CD14-positive monocyte (primary cell): ENCODE results near the gene SLC9A4. TPM values are rescaled to one million over a fixed set of nuclear protein-coding genes. Genes with fewer than 3 reads are reported as not detected.
A peak's percentile ranks its signal among the peaks of the same experiment; 100 is the strongest.

Source experiments
- DNase-seq, 3 donors: peaks; one replicate each; pipeline ENCODE4 v3.0.0-alpha.2; 2011 to 2022
- H2AFZ ChIP-seq: 2 replicates; pipeline ENCODE4 v1.6.0; 2012; ENCODE audit warnings: mild to moderate bottlenecking, low read depth, low read length, inconsistent platforms; ENCODE audit not compliant: insufficient read depth, poor library complexity, severe bottlenecking
- H3K27ac ChIP-seq, 2 donors: 1 replicate in 1 of 2; 2 replicates in 1 of 2; pipeline ENCODE4 v1.5.1; 2012 to 2013; ENCODE audit warnings: low read length in 2 of 2, control low read depth in 1 of 2, inconsistent platforms in 1 of 2, low read depth in 1 of 2, mild to moderate bottlenecking in 1 of 2
- H3K27me3 ChIP-seq, 2 donors: one replicate each; pipeline versions ENCODE4 v1.6.0 to v1.6.1; 2011 to 2013; ENCODE audit warnings: low read length in 2 of 2; ENCODE audit not compliant: control insufficient read depth in 2 of 2, insufficient read depth in 2 of 2
- H3K36me3 ChIP-seq, 2 donors: replicated peaks in 1 of 2; 1 replicate in 1 of 2; 2 replicates in 1 of 2; pipeline versions ENCODE4 v1.5.1 to v1.6.1; 2012 to 2013; ENCODE audit warnings: low read length in 2 of 2, control low read depth in 1 of 2, inconsistent platforms in 1 of 2, mild to moderate bottlenecking in 1 of 2; ENCODE audit not compliant: insufficient read depth in 2 of 2, control insufficient read depth in 1 of 2
- H3K4me1 ChIP-seq, 2 donors: 1 replicate in 1 of 2; 2 replicates in 1 of 2; pipeline versions ENCODE4 v1.5.1 to v1.6.1; 2012 to 2013; ENCODE audit warnings: low read length in 2 of 2, control low read depth in 1 of 2, inconsistent platforms in 1 of 2, mild to moderate bottlenecking in 1 of 2, moderate library complexity in 1 of 2; ENCODE audit not compliant: insufficient read depth in 2 of 2, control insufficient read depth in 1 of 2
- H3K4me2 ChIP-seq: replicated peaks from 2 replicates; pipeline ENCODE3; 2012; ENCODE audit warnings: low read length, moderate library complexity, mild to moderate bottlenecking; ENCODE audit not compliant: poor library complexity, severe bottlenecking; ENCODE audit errors: extremely low read depth
- H3K4me3 ChIP-seq, 3 experiments: fragments of 200-600 bp in 1 of 3; sonication (generic) in 1 of 3; replicated peaks in 1 of 3; 1 replicate in 2 of 3; 2 replicates in 1 of 3; pipeline ENCODE4 v1.5.1; 2011 to 2013; ENCODE audit warnings: low read length in 3 of 3, mild to moderate bottlenecking in 3 of 3, control low read depth in 2 of 3, low read depth in 2 of 3, inconsistent platforms in 1 of 3, moderate library complexity in 1 of 3
- H3K79me2 ChIP-seq: 2 replicates; pipeline ENCODE4 v1.6.0; 2012; ENCODE audit warnings: mild to moderate bottlenecking, control low read depth, inconsistent platforms, low read length, moderate library complexity; ENCODE audit not compliant: insufficient read depth
- H3K9ac ChIP-seq: 2 replicates; pipeline ENCODE4 v1.6.0; 2017; ENCODE audit warnings: low read length, mild to moderate bottlenecking; ENCODE audit not compliant: insufficient read depth, poor library complexity, severe bottlenecking
- H3K9me3 ChIP-seq, 2 donors: replicated peaks in 1 of 2; 1 replicate in 1 of 2; 2 replicates in 1 of 2; pipeline versions ENCODE4 v1.5.1 to v1.6.1; 2012 to 2013; ENCODE audit warnings: low read length in 2 of 2, control low read depth in 1 of 2; ENCODE audit not compliant: control insufficient read depth in 1 of 2, insufficient read depth in 1 of 2
- H4K20me1 ChIP-seq: 2 replicates; pipeline ENCODE4 v1.6.0; 2012; ENCODE audit warnings: mild to moderate bottlenecking, low read length, control low read depth, moderate library complexity; ENCODE audit not compliant: insufficient read depth
- H3K27ac Mint-ChIP-seq, 7 donors: one replicate each; pipeline ENCODE4 v1.8.0; 2020; ENCODE audit warnings: mild to moderate bottlenecking in 7 of 7, mixed read lengths in 7 of 7, moderate library complexity in 6 of 7, inconsistent platforms in 2 of 7
- H3K27me3 Mint-ChIP-seq, 3 donors: one replicate each; pipeline ENCODE4 v1.8.0; 2021 to 2022; ENCODE audit warnings: low read depth in 3 of 3, mild to moderate bottlenecking in 3 of 3, mixed read lengths in 3 of 3, moderate library complexity in 3 of 3, inconsistent platforms in 1 of 3
- H3K36me3 Mint-ChIP-seq, 2 donors: one replicate each; pipeline ENCODE4 v1.8.0; 2020; ENCODE audit warnings: mixed read lengths in 2 of 2, inconsistent platforms in 1 of 2, mild to moderate bottlenecking in 1 of 2
- H3K4me1 Mint-ChIP-seq: one replicate; pipeline ENCODE4 v1.8.0; 2020; ENCODE audit warnings: mild to moderate bottlenecking, mixed read lengths
- H3K4me3 Mint-ChIP-seq, 2 donors: one replicate each; pipeline ENCODE4 v1.8.0; 2020; ENCODE audit warnings: mild to moderate bottlenecking in 2 of 2, mixed read lengths in 2 of 2, moderate library complexity in 1 of 2
- H3K9me3 Mint-ChIP-seq, 7 donors: one replicate each; pipeline ENCODE4 v1.8.0; 2020 to 2022; ENCODE audit warnings: mixed read lengths in 7 of 7, mild to moderate bottlenecking in 6 of 7, moderate library complexity in 6 of 7, inconsistent platforms in 2 of 7
- WGBS: methylation state at CpG from one replicate; pipeline ENCODE4 v1.1.5; 2013; ENCODE audit warnings: missing lambda C conversion rate; ENCODE audit not compliant: insufficient coverage; 5-methylcytosine and 5-hydroxymethylcytosine counted together
- intact Hi-C, 2 donors: fragments of 100-400 bp; cut with micrococcal nuclease; formaldehyde crosslinking; loops; one replicate each; pipeline versions ENCODE4 v1.15.0 to v1.15.1; 2023
- polyA plus RNA-seq, 3 donors: library from polyadenylated mRNA; depleted of rRNA in 1 of 3; unstranded in 2 of 3; stranded (reverse) in 1 of 3; fragments of 300-500 nt in 2 of 3; fragments of >200 nt in 1 of 3; fragmentation: Illumina TruSeq in 2 of 3; gene quantifications; 1 replicate in 2 of 3; 2 replicates in 1 of 3; pipeline ENCODE4 v1.2.3, GENCODE V29; 2012 to 2021
- TF ChIP-seq, protein P1 (sequence below): fragments of 200-600 bp; IDR thresholded peaks from one replicate; pipeline ENCODE4 v1.8.0; 2022; ENCODE audit warnings: antibody characterized with exemption, mild to moderate bottlenecking

SLC9A4 gene
- polyA plus RNA-seq, 3 donors, result not detected

DNA sequence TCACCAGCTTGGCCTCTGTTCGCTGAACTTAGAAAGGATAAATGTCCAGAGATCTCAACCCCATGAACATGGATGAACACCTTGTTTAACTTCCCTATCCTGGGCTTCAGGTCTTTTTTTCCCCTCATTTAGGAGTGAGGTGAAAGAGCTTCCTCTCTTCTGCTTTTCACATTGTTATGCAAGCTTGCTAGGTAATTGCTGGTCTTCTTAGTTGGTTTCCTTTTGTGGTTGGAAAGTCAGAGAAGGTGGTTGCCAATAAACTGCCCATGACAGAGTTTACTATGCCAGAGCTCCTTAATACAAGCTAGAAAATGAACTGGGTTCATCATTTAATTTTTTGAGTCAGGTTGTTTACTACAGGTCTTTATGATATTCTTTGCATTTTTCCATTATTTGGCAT lies 16.6 kb downstream of the SLC9A4 start:
- WGBS, result no CpG with 5 or more reads among the region's 1 CpG
- no peak for DNase-seq
- TF ChIP-seq, protein P1, sequence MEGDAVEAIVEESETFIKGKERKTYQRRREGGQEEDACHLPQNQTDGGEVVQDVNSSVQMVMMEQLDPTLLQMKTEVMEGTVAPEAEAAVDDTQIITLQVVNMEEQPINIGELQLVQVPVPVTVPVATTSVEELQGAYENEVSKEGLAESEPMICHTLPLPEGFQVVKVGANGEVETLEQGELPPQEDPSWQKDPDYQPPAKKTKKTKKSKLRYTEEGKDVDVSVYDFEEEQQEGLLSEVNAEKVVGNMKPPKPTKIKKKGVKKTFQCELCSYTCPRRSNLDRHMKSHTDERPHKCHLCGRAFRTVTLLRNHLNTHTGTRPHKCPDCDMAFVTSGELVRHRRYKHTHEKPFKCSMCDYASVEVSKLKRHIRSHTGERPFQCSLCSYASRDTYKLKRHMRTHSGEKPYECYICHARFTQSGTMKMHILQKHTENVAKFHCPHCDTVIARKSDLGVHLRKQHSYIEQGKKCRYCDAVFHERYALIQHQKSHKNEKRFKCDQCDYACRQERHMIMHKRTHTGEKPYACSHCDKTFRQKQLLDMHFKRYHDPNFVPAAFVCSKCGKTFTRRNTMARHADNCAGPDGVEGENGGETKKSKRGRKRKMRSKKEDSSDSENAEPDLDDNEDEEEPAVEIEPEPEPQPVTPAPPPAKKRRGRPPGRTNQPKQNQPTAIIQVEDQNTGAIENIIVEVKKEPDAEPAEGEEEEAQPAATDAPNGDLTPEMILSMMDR, result no peak
- peaks cover 0 to 4% of the 10 kb centered on the region in 2 donors for H3K27me3 ChIP-seq
- no peak overlapping the region for H3K4me3 Mint-ChIP-seq
- H3K4me2 ChIP-seq, result no peak overlapping the region
- H3K27ac ChIP-seq, result no peak overlapping the region
- H3K9me3 Mint-ChIP-seq, result peaks cover 2 to 21% (median 14%) of the 10 kb centered on the region in 7 donors
- peaks cover 9% of the 10 kb centered on the region for H3K4me1 Mint-ChIP-seq
- intact Hi-C loops, result no loop called here
- H4K20me1 ChIP-seq, result no peaks in the 10 kb centered on the region
- H3K36me3 ChIP-seq, result no peaks in the 10 kb centered on the region
- no peak overlapping the region for H2AFZ ChIP-seq
- no peaks in the 10 kb centered on the region for H3K4me1 ChIP-seq
- H3K36me3 Mint-ChIP-seq, result no peaks in the 10 kb centered on the region
- peaks cover 0 to 7% of the 10 kb centered on the region in 2 donors for H3K9me3 ChIP-seq
- peak overlapping the region in 1 of 7 donors; percentile 9 for H3K27ac Mint-ChIP-seq
- H3K79me2 ChIP-seq, result no peaks in the 10 kb centered on the region
- peaks cover 8 to 18% (median 15%) of the 10 kb centered on the region in 3 donors for H3K27me3 Mint-ChIP-seq
- no peak overlapping the region for H3K9ac ChIP-seq
- no peak overlapping the region for H3K4me3 ChIP-seq

GRCh38 chr2:102492006-102492405 lies 19.0 kb downstream of the SLC9A4 start:
- Mint-ChIP-seq H3K27ac (no peak overlapping the region), H3K4me1 (peaks cover 9% of the 10 kb centered on the region), H3K4me3 (no peak overlapping the region), H3K36me3 (no peaks in the 10 kb centered on the region), H3K27me3 (peaks cover 6 to 11% (median 11%) of the 10 kb centered on the region in 3 donors), H3K9me3 (peaks cover 2 to 24% (median 14%) of the 10 kb centered on the region in 7 donors)
- Histone ChIP-seq H3K27me3 (peaks cover 0 to 3% of the 10 kb centered on the region in 2 donors), H3K9ac (no peak overlapping the region), H4K20me1 (no peaks in the 10 kb centered on the region), H3K9me3 (peaks cover 0 to 7% of the 10 kb centered on the region in 2 donors), H3K4me3 (no peak overlapping the region), H3K79me2 (no peaks in the 10 kb centered on the region), H2AFZ (no peak overlapping the region), H3K4me2 (no peak overlapping the region), H3K27ac (no peak overlapping the region), H3K4me1 (no peaks in the 10 kb centered on the region), H3K36me3 (no peaks in the 10 kb centered on the region)
- TF ChIP-seq, protein P1, result no peak
- intact Hi-C loops, result no loop called here
- DNase-seq, result no peak
